NK-92 (cell line): Measurements from ENCODE around the gene PKP4.

Experiments used
- DNase-seq: peaks from one replicate; lab custom pipeline; 2025; ENCODE audit not compliant: unreplicated experiment; lab: John Stamatoyannopoulos, UW

Gene PKP4

DNA sequence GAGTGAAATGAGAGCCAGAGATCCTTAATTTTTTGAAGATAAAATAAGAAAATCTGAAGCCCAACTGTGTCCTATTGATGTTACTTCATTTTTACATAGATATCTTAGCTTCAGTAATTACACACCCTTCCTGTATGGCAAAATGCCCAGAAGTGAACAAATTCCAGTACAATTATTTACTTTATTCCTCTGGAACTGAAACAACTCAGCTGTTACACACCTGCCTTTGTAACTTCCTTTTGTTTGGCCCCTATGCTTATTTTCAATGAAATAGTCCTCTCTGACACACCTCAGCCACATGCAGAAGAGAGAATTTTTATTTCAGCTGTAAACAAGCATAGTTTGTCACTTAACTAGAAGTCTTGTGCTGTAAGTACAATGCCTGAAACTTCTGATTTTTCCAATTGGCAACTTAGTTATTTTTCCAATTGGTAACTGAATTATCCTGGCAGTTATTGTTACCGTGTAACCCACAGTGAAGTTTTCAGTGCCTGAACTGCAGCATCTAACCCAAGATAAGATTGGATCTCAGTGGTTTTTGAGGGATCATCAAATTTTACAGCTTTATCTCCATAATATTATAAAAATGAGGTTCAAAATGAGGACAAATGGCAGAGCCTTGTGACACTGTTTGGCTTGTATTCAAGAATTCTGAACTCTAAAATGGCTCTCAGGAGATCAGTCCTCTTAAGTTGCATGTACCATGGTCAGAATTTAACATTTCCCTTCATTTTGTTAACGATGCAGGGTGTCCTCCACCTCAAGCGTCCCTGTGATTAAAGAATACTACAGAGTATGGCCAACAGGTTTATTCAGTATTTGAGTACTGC is 82.6 kb downstream of the PKP4 start:
- no peak for DNase-seq

DNA sequence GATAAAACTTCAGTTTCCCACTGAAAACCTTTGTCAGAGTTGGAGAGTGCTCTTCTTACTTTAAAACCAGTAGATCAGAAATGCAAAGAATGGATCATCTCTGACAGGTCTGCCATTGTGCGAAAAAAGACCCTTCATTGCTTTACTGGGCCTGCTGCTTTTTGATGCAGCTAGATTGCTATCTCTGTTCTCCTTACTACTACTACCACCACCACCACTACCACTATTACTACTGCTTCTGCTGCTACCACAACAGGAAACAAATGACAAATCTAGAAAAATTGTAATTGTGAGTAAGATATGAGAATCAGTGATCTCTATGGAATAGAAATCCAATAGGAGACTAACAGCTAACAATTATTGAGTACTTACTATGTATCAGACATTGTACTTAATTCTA is 85.8 kb downstream of the PKP4 start:
- DNase-seq = no peak

DNA sequence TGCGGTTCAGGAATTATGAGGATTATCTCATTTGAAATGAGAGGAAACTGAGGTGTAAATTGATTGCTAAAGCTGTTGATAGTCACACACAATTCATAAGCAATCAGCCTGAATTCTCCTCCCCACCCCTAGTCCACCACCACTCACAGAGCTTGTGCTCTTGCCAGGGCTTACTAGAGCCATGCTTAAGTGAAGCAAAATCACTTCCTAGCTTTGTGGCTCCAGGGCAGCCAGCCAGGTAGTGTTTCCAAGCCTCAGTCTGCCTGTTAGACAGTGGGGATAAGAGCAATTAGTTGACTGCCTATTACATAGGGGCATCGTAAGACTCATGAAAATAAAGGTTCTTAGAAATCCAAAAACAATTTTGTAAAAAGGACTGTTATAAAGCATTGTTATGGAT is 87.2 kb downstream of the PKP4 start:
- DNase-seq = no peak

GRCh38 chr2:158544998-158545397 is 88.2 kb downstream of the PKP4 start:
- no peak for DNase-seq

DNA sequence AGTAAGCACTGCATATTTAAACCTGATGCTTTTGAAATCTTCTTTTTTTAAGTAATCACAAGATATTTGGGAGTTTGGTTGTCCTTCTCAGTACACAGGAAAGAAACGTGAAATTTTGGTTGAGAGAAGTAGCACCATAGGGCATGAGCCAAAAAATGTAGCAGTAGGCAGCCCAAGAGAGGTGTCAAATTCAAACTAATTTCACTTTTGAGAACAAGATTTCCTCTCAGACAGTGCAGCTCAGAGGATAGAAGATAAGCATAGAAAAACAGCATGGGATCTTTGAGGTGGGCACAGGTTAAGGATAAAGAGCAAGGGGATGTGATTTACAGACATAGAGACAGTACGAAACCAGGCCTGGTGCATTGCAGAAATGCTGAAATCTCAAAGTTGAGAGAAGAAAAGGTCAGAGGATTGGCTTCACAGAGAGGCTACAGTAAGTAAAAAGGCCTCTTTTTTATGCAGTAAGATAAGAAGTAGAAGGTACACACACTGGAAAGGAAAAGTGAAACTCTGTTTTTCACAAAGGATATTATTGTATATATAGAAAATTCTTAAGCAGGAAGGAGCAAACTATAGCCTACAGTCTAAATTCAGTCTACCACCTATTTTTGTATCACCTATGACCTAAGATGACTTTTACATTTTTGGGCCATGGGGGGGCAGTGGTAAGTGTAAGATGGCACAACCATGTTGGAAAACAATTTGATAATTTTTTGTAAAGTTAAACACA is 89.8 kb downstream of the PKP4 start:
- DNase-seq = no peak

DNA sequence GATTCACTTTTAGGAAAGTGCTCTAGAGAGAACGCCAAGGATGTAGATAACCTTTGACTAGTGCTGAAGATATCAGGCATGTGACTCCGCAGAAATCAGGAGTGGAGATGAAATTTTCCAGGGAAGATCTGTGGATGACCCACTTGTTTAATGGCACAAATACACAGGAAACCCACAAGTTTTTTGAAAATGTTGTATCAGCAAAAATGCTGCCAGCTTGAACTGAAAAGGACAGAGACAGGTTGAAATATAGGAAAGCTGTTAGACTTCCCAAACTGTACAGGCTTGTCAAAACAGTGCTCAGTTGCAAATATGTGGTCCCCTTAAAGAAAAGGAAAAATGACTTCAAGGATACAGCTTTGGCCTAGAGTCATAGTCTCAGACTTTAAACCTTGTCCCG is 96.5 kb downstream of the PKP4 start:
- no peak for DNase-seq

GRCh38 chr2:158554996-158555395 is 98.2 kb downstream of the PKP4 start:
- no peak for DNase-seq

DNA sequence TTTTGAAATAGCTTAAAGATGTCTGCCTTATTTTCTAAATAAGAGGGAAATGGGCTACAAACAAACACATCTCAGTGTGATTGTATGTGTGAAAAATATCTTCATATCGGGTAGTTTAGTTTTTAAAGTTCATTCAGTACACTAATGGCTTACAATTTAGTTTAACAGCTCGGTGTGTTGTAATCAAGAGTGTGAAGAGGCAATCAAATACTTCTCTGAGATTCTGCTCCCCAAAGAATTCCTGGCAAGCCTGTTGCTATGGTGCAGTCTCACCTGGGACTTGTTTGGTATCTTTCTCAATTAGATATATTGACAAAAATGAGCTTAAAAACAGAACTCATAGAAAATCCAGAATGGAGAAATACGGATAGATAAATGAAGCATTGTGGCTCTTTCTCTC is 99.4 kb downstream of the PKP4 start:
- DNase-seq = no peak

DNA sequence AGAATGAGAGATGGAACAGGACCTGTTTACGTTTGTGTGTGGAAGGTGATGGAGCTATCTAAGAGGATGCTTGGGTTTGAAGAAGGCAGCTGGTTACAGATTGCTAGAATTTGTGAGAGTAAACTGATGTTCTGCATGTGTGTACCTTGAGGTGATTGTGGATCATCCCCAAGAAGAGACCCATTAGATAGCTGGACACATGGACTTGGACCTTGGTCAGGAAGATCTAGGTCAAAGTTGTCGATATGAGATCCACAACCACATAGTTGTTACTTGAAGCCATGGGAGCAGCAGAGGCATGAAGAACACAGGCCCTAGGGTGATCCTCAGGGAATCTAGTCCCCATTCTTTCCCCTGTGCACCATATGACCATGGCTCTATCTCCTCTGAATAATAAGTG is 101.0 kb downstream of the PKP4 start:
- no peak for DNase-seq

GRCh38 chr2:158559252-158559651 is 102.5 kb downstream of the PKP4 start:
- DNase-seq = no peak

DNA sequence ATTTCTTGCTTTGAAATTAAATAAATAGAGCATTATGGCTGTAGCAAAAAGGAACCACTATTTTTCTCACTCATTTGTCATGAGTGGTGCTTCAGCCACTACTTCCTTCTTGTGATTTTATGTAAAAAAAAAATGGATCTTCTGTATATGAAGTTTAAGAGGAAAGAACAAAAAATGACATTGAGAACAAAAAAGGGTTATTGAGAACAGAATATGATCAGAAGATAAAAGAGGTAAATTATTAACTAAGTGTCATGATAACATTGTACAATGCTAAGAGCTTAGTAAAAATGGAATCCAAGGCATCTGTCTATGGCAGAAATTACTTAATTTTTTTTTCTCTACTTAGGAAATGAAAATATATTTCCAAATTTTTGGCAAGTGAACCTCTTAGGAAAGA is 103.5 kb downstream of the PKP4 start:
- no peak for DNase-seq

- no peak for DNase-seq
Observed at GRCh38 chr2:158561054-158561453, 104.3 kb downstream of the PKP4 start.

GRCh38 chr2:158567208-158567607 is 110.5 kb downstream of the PKP4 start:
- no peak for DNase-seq

GRCh38 chr2:158569284-158569683 is 112.5 kb downstream of the PKP4 start:
- DNase-seq = no peak

GRCh38 chr2:158570869-158571268 is 114.1 kb downstream of the PKP4 start:
- DNase-seq = no peak

DNA sequence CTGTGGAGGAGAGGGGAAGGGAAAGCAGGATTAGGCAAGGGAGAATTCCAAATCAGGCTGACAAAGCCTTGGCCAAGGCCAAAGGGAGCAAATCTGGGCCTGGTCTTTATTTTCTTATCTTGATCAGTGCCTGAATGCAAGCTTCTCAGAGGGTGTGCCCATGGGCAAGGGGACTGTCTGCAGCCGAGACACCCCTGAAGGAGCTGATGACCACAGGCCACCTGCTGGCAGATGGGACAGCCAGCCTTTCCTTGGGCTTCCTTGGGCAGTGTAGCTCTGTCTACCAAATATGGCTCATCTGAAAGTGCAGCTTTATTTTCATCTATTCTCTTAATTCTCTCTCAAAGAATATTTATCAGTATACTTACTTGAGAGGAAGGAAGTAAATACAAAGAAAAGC is 117.0 kb downstream of the PKP4 start:
- DNase-seq = no peak

- no peak for DNase-seq
Observed at GRCh38 chr2:158575051-158575635, 118.4 kb downstream of the PKP4 start.

DNA sequence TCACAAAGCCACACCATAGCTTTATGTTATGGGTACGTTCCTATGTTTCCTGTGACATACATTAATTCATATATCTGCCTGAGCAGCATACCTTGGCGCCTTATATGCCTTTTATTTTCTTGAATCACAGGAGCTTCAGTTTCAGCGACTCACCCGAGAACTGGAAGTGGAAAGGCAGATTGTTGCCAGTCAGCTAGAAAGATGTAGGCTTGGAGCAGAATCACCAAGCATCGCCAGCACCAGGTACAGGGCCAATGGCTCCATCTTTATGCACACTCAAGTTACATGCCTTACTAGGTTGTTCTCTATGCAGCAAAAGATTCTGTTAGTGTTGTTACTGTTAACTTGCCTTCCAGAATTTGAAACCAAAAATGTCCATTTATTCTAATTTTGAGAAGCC is 120.4 kb downstream of the PKP4 start:
- no peak for DNase-seq

GRCh38 chr2:158578703-158579330 is 122.1 kb downstream of the PKP4 start:
- no peak for DNase-seq

DNA sequence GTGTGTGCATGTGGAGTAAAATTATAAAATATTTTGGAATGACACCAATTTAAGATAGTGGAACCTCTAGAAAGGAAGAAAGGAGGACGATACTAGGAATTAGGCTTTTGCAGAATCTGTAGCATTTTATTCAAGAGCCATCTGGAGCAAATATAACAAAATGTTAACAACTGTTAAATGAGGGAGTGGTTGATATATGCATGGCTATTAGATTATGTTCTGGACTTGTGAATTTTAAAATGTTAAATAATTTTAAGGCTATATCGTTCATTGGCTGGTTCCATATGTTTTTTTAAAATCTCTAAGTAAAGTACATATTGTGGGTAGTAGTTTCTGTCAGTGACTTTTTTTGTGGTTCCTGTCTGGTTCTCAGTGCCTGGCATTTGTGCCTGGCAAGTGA is 123.2 kb downstream of the PKP4 start:
- DNase-seq = no peak

GRCh38 chr2:158580760-158581159 is 124.0 kb downstream of the PKP4 start:
- no peak for DNase-seq

DNA sequence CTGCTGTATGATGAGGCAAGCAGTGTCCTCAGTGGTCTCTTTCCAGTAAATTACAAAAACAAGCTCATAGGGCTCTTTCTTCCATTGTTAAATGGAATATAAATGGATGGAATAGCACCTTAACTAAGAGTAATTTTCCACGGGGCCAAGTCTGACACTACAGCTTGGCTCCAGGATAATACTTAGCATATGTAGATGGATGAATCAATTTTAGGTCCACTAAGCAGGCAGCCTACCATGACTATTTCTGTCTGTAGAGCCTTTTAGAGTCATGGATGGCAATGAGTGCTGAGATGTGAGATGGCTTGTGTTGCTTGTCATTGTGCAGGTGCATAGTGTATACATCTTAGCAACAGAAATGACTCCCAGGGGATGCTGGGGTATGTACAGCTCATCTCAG is 125.9 kb downstream of the PKP4 start:
- no peak for DNase-seq
